HG03342 (cell line): ENCODE measurements around the gene TMBIM6.
"Not testable (repeated sequence)": the region's sequence is repeated elsewhere in the genome, so short reads cannot be mapped to it uniquely, and the experiment has no call there.

Experiments used
- ATAC-seq: cut with Tn5 transposase; IDR thresholded peaks from one replicate; pipeline ENCODE4 v1.9.1; 2021; ENCODE audit warnings: mild to moderate bottlenecking, moderate library complexity; ENCODE audit not compliant: unreplicated experiment

TMBIM6 gene

GRCh38 chr12:49740930-49741881, at the start of gene TMBIM6:
TSS of gene TMBIM6 (plus strand) at chr12:49741557. CDS start at chr12:49752494, 10,937 bp downstream.
- peak; percentile 94 for ATAC-seq

GRCh38 chr12:49692851-49693250, 48.5 kb upstream of the TMBIM6 start:
- no peak for ATAC-seq

GRCh38 chr12:49693931-49694444, 47.4 kb upstream of the TMBIM6 start:
- no peak for ATAC-seq

- ATAC-seq = no peak
Observed at GRCh38 chr12:49696723-49697122, 44.6 kb upstream of the TMBIM6 start.

- ATAC-seq = no peak
Observed at GRCh38 chr12:49697808-49698207, 43.5 kb upstream of the TMBIM6 start.

- ATAC-seq = peak; percentile 79
Observed at GRCh38 chr12:49698619-49699545, 42.5 kb upstream of the TMBIM6 start.

- no peak for ATAC-seq
Observed at GRCh38 chr12:49702009-49702408, 39.3 kb upstream of the TMBIM6 start.

- no peak for ATAC-seq
Observed at GRCh38 chr12:49702676-49703215, 38.6 kb upstream of the TMBIM6 start.

GRCh38 chr12:49703647-49704137, 37.7 kb upstream of the TMBIM6 start:
- no peak for ATAC-seq

GRCh38 chr12:49705479-49706134, 35.8 kb upstream of the TMBIM6 start:
- no peak for ATAC-seq

GRCh38 chr12:49706351-49707127, 34.8 kb upstream of the TMBIM6 start:
- ATAC-seq = peak; percentile 12

GRCh38 chr12:49707128-49707811, 34.1 kb upstream of the TMBIM6 start, which contains the start of gene FMNL3:
TSS of gene FMNL3 (minus strand) at chr12:49707405. CDS start at chr12:49707180, 225 bp downstream.
- ATAC-seq = peak; percentile 84

- ATAC-seq = no peak
Observed at GRCh38 chr12:49707812-49708147, 33.6 kb upstream of the TMBIM6 start.

GRCh38 chr12:49708851-49709250, 32.5 kb upstream of the TMBIM6 start:
- no peak for ATAC-seq

GRCh38 chr12:49713952-49714351, 27.4 kb upstream of the TMBIM6 start:
- not testable (repeated sequence) for ATAC-seq

GRCh38 chr12:49716553-49716952, 24.8 kb upstream of the TMBIM6 start:
- ATAC-seq = peak; percentile 57

- ATAC-seq = not testable (repeated sequence)
Observed at GRCh38 chr12:49717800-49718199, 23.6 kb upstream of the TMBIM6 start.

GRCh38 chr12:49720214-49720613, 21.1 kb upstream of the TMBIM6 start:
- no peak for ATAC-seq

- ATAC-seq = not testable (repeated sequence)
Observed at GRCh38 chr12:49721355-49721754, 20.0 kb upstream of the TMBIM6 start.
